ENCODE results near the gene TYMP. TPM values are rescaled to one million over a fixed set of nuclear protein-coding genes. Genes with fewer than 3 reads are reported as not detected.

TYMP gene
- total and polyA plus RNA-seq, 2 of the 4 experiments (the other 2 are of a cell fraction), result 0.18 to 0.74 TPM

DNA sequence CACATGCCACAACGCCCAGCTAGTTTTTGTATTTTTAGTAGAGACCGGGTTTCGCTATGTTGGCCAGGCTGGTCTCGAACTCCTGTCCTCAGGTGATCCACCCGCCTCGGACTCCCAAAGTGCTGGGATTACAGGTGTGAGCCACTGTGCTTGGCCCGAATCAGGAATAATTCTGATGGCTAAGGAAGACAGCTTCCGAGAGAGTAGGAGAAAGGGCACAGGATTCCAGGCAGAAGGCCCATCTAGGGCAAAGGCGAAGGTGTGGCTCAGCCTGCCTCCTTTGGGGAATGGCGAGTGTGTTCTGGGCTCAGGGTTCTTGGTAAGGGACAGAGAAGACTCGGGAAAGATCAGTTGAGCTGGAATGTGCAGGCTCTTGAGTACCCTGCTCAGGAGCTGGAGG, 34.5 kb upstream of the TYMP start:
- Histone ChIP-seq H3K9ac (ENCODE audit: low read depth, low read length) (no peak overlapping the region), H3K9me3 (ENCODE audit: control insufficient read depth, insufficient read depth, low read length) (no peaks in the 10 kb centered on the region), H3K4me3 (ENCODE audit: insufficient read depth, low read depth, low read length) (no peak overlapping the region), H2BK5ac (ENCODE audit: low read depth, low read length, poor library complexity, severe bottlenecking) (no peak overlapping the region), H3K56ac (ENCODE audit: extremely low read depth, insufficient read depth, low read length) (no peak overlapping the region), H2BK15ac (ENCODE audit: low read depth, low read length) (no peak overlapping the region), H3K18ac (ENCODE audit: low read depth, low read length) (no peak overlapping the region), H4K5ac (ENCODE audit: low read depth, low read length) (no peak overlapping the region), H3K27me3 (ENCODE audit: control insufficient read depth, insufficient read depth, low read length) (peaks cover 19% of the 10 kb centered on the region; the same call in 1 of the 2 replicates), H3K27ac (ENCODE audit: insufficient read depth, low read length) (no peak overlapping the region), H2BK120ac (ENCODE audit: low read depth, low read length) (no peak overlapping the region), H3K79me1 (ENCODE audit: low read depth in 1 of 2, low read length in 2 of 2) (no peaks in the 10 kb centered on the region), H3K36me3 (ENCODE audit: control insufficient read depth, insufficient read depth, low read length) (no peaks in the 10 kb centered on the region), H4K91ac (ENCODE audit: insufficient read depth, low read depth, low read length) (no peak overlapping the region), H2AK9ac (replicated peaks; ENCODE audit: low read depth, low read length, poor library complexity) (no peak overlapping the region), H2AK5ac (ENCODE audit: low read depth, low read length) (no peak overlapping the region), H2BK20ac (ENCODE audit: low read depth, low read length) (no peak overlapping the region), H3K4me2 (ENCODE audit: low read depth, low read length) (no peak overlapping the region), H3K14ac (replicated peaks; ENCODE audit: low read depth, low read length) (no peak overlapping the region), H3K4ac (ENCODE audit: low read depth, low read length) (no peak overlapping the region), H3K9me1 (ENCODE audit: insufficient read depth, low read length) (0 out of 2 replicates have a peak, but pooled peaks cover 4% of the 10 kb centered on the region), H3K23ac (ENCODE audit: low read depth, low read length) (no peak overlapping the region), H2AFZ (replicated peaks; ENCODE audit: low read length, poor library complexity) (no peak overlapping the region), H3K4me1 (ENCODE audit: control insufficient read depth, insufficient read depth, low read length) (no peaks in the 10 kb centered on the region), H4K20me1 (ENCODE audit: insufficient read depth, low read length) (no peaks in the 10 kb centered on the region), H4K8ac (ENCODE audit: low read depth in 2 of 2, low read length in 2 of 2) (no peak overlapping the region)
- intact Hi-C loops (cut with micrococcal nuclease), result no loop called here
- ATAC-seq (ENCODE audit: low read depth) (no peak), DNase-seq (no peak)
- BruUV-seq (replicated peaks), result no TSS peak
- in situ Hi-C loops (cut with MboI; ENCODE audit: low sequenced_read_pairs), result no loop called here
- dilution Hi-C loops (cut with HindIII; ENCODE audit: low sequenced_read_pairs, unreplicated experiment), result no loop called here
- POLR2A ChIA-PET (ENCODE audit: unreplicated experiment), result no interaction called here
- WGBS, 2 experiments (ENCODE audit: extremely low coverage in 2 of 2, insufficient read length in 1 of 2), result 88% methylated on average over 7 of the region's 11 CpGs; no CpG with 5 or more reads in 1 of the 2 experiments
- CTCF ChIA-PET, result interaction anchor here (0.5 kb wide), 1 partner anchor 166 kb away, joined by 3 read pairs; no protein-coding TSS in a partner anchor
- TF ChIP-seq FOS (IDR thresholded peaks at IDR 0.05; ENCODE audit: low read depth, low read length) (no peak), RCOR1 (IDR thresholded peaks at IDR 0.05; ENCODE audit: insufficient replicate concordance, low read length) (no peak), POLR2A (IDR thresholded peaks at IDR 0.05; ENCODE audit: low read depth, low read length) (no peak), MAZ (IDR thresholded peaks at IDR 0.05; ENCODE audit: borderline replicate concordance, low read depth, low read length) (no peak), BHLHE40 (IDR thresholded peaks at IDR 0.05; ENCODE audit: low read depth, low read length) (no peak), MAFK (IDR thresholded peaks at IDR 0.05; ENCODE audit: low read depth, low read length) (no peak), RAD21 (IDR thresholded peaks at IDR 0.05; ENCODE audit: low read length) (no peak), CEBPB (IDR thresholded peaks at IDR 0.05; ENCODE audit: low read depth, low read length) (no peak), MXI1 (IDR thresholded peaks at IDR 0.05; ENCODE audit: borderline replicate concordance, low read depth, low read length) (no peak), RFX5 (IDR thresholded peaks at IDR 0.05; ENCODE audit: low read depth, low read length) (no peak), SMC3 (IDR thresholded peaks at IDR 0.05; ENCODE audit: low read depth, low read length) (no peak)
- TF ChIP-seq, protein P1, sequence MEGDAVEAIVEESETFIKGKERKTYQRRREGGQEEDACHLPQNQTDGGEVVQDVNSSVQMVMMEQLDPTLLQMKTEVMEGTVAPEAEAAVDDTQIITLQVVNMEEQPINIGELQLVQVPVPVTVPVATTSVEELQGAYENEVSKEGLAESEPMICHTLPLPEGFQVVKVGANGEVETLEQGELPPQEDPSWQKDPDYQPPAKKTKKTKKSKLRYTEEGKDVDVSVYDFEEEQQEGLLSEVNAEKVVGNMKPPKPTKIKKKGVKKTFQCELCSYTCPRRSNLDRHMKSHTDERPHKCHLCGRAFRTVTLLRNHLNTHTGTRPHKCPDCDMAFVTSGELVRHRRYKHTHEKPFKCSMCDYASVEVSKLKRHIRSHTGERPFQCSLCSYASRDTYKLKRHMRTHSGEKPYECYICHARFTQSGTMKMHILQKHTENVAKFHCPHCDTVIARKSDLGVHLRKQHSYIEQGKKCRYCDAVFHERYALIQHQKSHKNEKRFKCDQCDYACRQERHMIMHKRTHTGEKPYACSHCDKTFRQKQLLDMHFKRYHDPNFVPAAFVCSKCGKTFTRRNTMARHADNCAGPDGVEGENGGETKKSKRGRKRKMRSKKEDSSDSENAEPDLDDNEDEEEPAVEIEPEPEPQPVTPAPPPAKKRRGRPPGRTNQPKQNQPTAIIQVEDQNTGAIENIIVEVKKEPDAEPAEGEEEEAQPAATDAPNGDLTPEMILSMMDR (conservative IDR thresholded peaks at IDR 0.05; ENCODE audit: low read depth, low read length), result no peak
- TF ChIP-seq, protein P2, sequence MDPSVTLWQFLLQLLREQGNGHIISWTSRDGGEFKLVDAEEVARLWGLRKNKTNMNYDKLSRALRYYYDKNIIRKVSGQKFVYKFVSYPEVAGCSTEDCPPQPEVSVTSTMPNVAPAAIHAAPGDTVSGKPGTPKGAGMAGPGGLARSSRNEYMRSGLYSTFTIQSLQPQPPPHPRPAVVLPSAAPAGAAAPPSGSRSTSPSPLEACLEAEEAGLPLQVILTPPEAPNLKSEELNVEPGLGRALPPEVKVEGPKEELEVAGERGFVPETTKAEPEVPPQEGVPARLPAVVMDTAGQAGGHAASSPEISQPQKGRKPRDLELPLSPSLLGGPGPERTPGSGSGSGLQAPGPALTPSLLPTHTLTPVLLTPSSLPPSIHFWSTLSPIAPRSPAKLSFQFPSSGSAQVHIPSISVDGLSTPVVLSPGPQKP (IDR thresholded peaks at IDR 0.05; ENCODE audit: borderline replicate concordance, low read depth, low read length), result no peak
